Stimulated activated naive B cell treated with anti-CD40 and anti-IgM and Interleukin-4, amounts not matched to agents 10 μg/mL and 1 μg/mL and 100 μg/mL, for 72 hours (primary cell): ENCODE measurements around the gene EHMT1.
"Not testable (repeated sequence)": the region's sequence is repeated elsewhere in the genome, so short reads cannot be mapped to it uniquely, and the experiment has no call there.

Source experiments
- ATAC-seq, 2 donors: fragments of 150-1000 bp; cut with Tn5 transposase; replicated peaks; 2 replicates each; pipeline ENCODE4 v1.10.0; 2021; ENCODE audit warnings: moderate library complexity in 1 of 2
- DNase-seq: peaks from one replicate; pipeline ENCODE4 v3.0.0; 2021
- H3K27ac Mint-ChIP-seq: one replicate; pipeline ENCODE4 v1.8.0; 2022; ENCODE audit warnings: mild to moderate bottlenecking, mixed read lengths
- H3K27me3 Mint-ChIP-seq, 2 donors: one replicate each; pipeline ENCODE4 v1.8.0; 2022; ENCODE audit warnings: mixed read lengths in 2 of 2
- H3K36me3 Mint-ChIP-seq, 2 donors: one replicate each; pipeline ENCODE4 v1.8.0; 2022; ENCODE audit warnings: mixed read lengths in 2 of 2, mild to moderate bottlenecking in 1 of 2
- H3K4me1 Mint-ChIP-seq, 2 donors: one replicate each; pipeline ENCODE4 v1.8.0; 2022; ENCODE audit warnings: mixed read lengths in 2 of 2, mild to moderate bottlenecking in 1 of 2
- H3K4me3 Mint-ChIP-seq, 2 donors: one replicate each; pipeline ENCODE4 v1.8.0; 2022; ENCODE audit warnings: mild to moderate bottlenecking in 2 of 2, mixed read lengths in 2 of 2, moderate library complexity in 1 of 2
- H3K9me3 Mint-ChIP-seq, 2 donors: one replicate each; pipeline ENCODE4 v1.8.0; 2022; ENCODE audit warnings: mixed read lengths in 2 of 2, mild to moderate bottlenecking in 1 of 2

The EHMT1 gene

GRCh38 chr9:137716694-137717287, 98.0 kb downstream of the EHMT1 start:
- H3K4me3 Mint-ChIP-seq, result no peak overlapping the region

DNA sequence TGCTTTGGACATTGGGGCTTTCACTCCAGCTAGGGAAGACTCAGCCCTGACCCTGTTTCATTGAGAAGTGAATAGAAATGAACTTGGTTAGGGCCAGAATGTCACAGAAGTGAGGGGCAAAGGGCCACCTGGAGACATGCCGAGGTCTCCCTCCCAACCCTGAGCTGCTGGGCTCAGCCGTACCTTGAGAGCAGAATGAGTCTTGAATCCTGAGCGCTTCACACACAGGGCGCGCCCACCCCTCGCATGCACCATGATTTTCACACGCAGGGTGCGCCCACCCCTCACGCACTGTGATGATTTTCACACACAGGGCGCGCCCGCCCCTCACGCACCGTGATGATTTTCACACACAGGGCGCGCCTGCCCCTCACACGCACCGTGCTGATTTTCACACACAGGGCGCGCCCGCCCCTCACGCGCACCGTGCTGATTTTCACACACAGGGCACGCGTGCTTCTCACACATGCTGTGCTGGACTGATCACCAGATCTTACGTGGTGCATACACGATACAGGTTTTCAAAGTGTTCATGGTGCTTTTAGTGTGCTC, 99.0 kb downstream of the EHMT1 start:
- Mint-ChIP-seq H3K36me3 (peaks cover 64 to 76% of the 10 kb centered on the region in 2 donors), H3K9me3 (peaks cover 13 to 16% of the 10 kb centered on the region in 2 donors), H3K4me3 (no peak overlapping the region), H3K27me3 (no peaks in the 10 kb centered on the region), H3K27ac (peak overlapping the region; percentile 91), H3K4me1 (peaks cover 29 to 33% of the 10 kb centered on the region in 2 donors)
- DNase-seq, result no peak
- no peak for ATAC-seq

More at GRCh38 chr9:137716694-137717287, 98.0 kb downstream of the EHMT1 start:
- peaks cover 14 to 21% of the 10 kb centered on the region in 2 donors for H3K9me3 Mint-ChIP-seq
- no peaks in the 10 kb centered on the region for H3K27me3 Mint-ChIP-seq
- peaks cover 30 to 33% of the 10 kb centered on the region in 2 donors for H3K4me1 Mint-ChIP-seq
- ATAC-seq (no peak), DNase-seq (no peak)
- peaks cover 66 to 77% of the 10 kb centered on the region in 2 donors for H3K36me3 Mint-ChIP-seq
- peak overlapping the region; percentile 91 for H3K27ac Mint-ChIP-seq

- Mint-ChIP-seq H3K4me3 (no peak overlapping the region), H3K27me3 (no peaks in the 10 kb centered on the region), H3K9me3 (peaks cover 10 to 16% of the 10 kb centered on the region in 2 donors), H3K27ac (no peak overlapping the region), H3K4me1 (peaks cover 33 to 40% of the 10 kb centered on the region in 2 donors), H3K36me3 (peaks cover 60 to 77% of the 10 kb centered on the region in 2 donors)
- ATAC-seq (no peak), DNase-seq (no peak)
Measured at GRCh38 chr9:137719194-137719593, 100.4 kb downstream of the EHMT1 start.

DNA sequence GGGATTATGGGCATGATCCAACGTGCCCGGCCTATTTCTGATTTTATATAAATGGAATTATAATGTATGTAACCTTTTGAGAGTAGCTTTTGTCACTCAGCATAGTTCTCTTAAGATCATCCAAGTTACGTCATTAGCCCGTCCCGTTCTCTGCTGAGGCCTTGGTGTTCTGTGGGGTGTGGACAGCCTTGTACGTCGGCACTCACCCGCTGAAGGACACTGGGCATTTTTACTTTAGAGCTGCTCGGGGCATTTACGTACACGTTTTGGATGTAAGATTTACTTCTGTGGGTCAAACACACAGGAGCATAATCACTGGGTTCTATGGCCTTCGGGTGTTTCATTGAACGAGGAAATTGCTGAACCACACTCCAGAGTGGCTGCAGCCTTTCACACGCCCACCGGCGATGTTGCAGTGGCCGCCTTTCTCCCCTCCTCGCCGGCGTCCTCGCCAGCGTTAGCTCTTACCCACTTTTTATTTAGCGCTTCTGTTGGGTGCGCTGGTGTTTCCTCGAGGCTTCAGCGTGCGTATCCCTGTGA, 101.8 kb downstream of the EHMT1 start:
- ATAC-seq, result peak; percentile 45 to 51
- peaks cover 35 to 43% of the 10 kb centered on the region in 2 donors for H3K4me1 Mint-ChIP-seq
- no peak overlapping the region for H3K4me3 Mint-ChIP-seq
- DNase-seq, result no peak
- H3K27ac Mint-ChIP-seq, result peak overlapping the region; percentile 77
- no peaks in the 10 kb centered on the region for H3K27me3 Mint-ChIP-seq
- peaks cover 12 to 20% of the 10 kb centered on the region in 2 donors for H3K9me3 Mint-ChIP-seq
- peaks cover 65 to 78% of the 10 kb centered on the region in 2 donors for H3K36me3 Mint-ChIP-seq

DNA sequence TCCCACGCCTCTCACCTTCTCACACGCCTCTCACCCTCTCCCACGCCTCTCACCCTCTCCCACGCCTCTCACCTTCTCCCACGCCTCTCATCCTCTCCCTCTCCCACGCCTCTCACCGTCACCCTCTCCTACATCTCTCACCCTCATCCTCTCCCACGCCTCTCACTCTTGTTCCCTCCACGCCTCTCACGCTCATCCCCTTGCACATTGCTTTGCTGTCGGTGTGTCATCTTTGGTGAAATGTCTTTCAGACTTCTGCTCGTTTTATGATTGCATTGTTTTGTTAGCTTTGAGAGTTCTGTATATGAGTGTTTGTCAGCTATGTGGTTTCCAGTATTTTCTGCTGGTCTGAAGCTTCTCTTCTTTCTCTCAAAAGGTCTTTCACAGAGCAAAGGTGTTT, 102.7 kb downstream of the EHMT1 start:
- peaks cover 69 to 80% of the 10 kb centered on the region in 2 donors for H3K36me3 Mint-ChIP-seq
- DNase-seq (no peak), ATAC-seq (no peak)
- peaks cover 35 to 43% of the 10 kb centered on the region in 2 donors for H3K4me1 Mint-ChIP-seq
- no peaks in the 10 kb centered on the region for H3K27me3 Mint-ChIP-seq
- H3K4me3 Mint-ChIP-seq, result peak overlapping the region in 1 of 2 donors; percentile 39
- peaks cover 9 to 16% of the 10 kb centered on the region in 2 donors for H3K9me3 Mint-ChIP-seq
- H3K27ac Mint-ChIP-seq, result peak overlapping the region; percentile 97

- H3K4me3 Mint-ChIP-seq, result no peak overlapping the region
- peaks cover 36 to 43% of the 10 kb centered on the region in 2 donors for H3K4me1 Mint-ChIP-seq
- H3K36me3 Mint-ChIP-seq, result peaks cover 69 to 80% of the 10 kb centered on the region in 2 donors
- no peaks in the 10 kb centered on the region for H3K27me3 Mint-ChIP-seq
- ATAC-seq (no peak), DNase-seq (no peak)
- H3K27ac Mint-ChIP-seq, result peak overlapping the region; percentile 97
- H3K9me3 Mint-ChIP-seq, result peaks cover 11 to 14% of the 10 kb centered on the region in 2 donors
Measured at GRCh38 chr9:137721899-137722298, 103.1 kb downstream of the EHMT1 start.

GRCh38 chr9:137722481-137722880, 103.7 kb downstream of the EHMT1 start:
- peaks cover 11 to 14% of the 10 kb centered on the region in 2 donors for H3K9me3 Mint-ChIP-seq
- peak overlapping the region; percentile 97 for H3K27ac Mint-ChIP-seq
- ATAC-seq (no peak), DNase-seq (no peak)
- H3K27me3 Mint-ChIP-seq, result no peaks in the 10 kb centered on the region
- H3K36me3 Mint-ChIP-seq, result peaks cover 69 to 80% of the 10 kb centered on the region in 2 donors
- peaks cover 39 to 47% of the 10 kb centered on the region in 2 donors for H3K4me1 Mint-ChIP-seq
- peak overlapping the region; percentile 43 to 66 for H3K4me3 Mint-ChIP-seq

GRCh38 chr9:137723356-137723755, 104.6 kb downstream of the EHMT1 start:
- H3K9me3 Mint-ChIP-seq, ATAC-seq, DNase-seq, H3K27me3 Mint-ChIP-seq: not testable (repeated sequence)
- Mint-ChIP-seq H3K27ac (peak overlapping the region; percentile 94), H3K4me1 (peaks cover 38 to 50% of the 10 kb centered on the region in 2 donors), H3K4me3 (peak overlapping the region in 1 of 2 donors; percentile 6), H3K36me3 (peaks cover 62 to 79% of the 10 kb centered on the region in 2 donors)

- Mint-ChIP-seq H3K4me1 (peaks cover 37 to 50% of the 10 kb centered on the region in 2 donors), H3K9me3 (peaks cover 7 to 8% of the 10 kb centered on the region in 2 donors), H3K36me3 (peaks cover 64 to 79% of the 10 kb centered on the region in 2 donors), H3K27ac (peak overlapping the region; percentile 94), H3K27me3 (no peaks in the 10 kb centered on the region), H3K4me3 (peak overlapping the region in 1 of 2 donors; percentile 27)
- ATAC-seq (no peak), DNase-seq (no peak)
Measured at GRCh38 chr9:137723783-137724445, 105.1 kb downstream of the EHMT1 start.

GRCh38 chr9:137724818-137725240, 106.0 kb downstream of the EHMT1 start:
- H3K27me3 Mint-ChIP-seq, result no peaks in the 10 kb centered on the region
- H3K9me3 Mint-ChIP-seq, result peaks cover 7 to 8% of the 10 kb centered on the region in 2 donors
- H3K36me3 Mint-ChIP-seq, result peaks cover 66 to 76% of the 10 kb centered on the region in 2 donors
- peak overlapping the region; percentile 76 for H3K27ac Mint-ChIP-seq
- ATAC-seq, result no peak
- DNase-seq, result no peak
- H3K4me1 Mint-ChIP-seq, result peaks cover 37 to 50% of the 10 kb centered on the region in 2 donors
- no peak overlapping the region for H3K4me3 Mint-ChIP-seq

GRCh38 chr9:137725598-137725997, 106.8 kb downstream of the EHMT1 start:
- peaks cover 68 to 83% of the 10 kb centered on the region in 2 donors for H3K36me3 Mint-ChIP-seq
- no peak for DNase-seq
- no peak overlapping the region for H3K4me3 Mint-ChIP-seq
- no peak overlapping the region for H3K27ac Mint-ChIP-seq
- H3K4me1 Mint-ChIP-seq, result peaks cover 37 to 50% of the 10 kb centered on the region in 2 donors
- H3K9me3 Mint-ChIP-seq, result peaks cover 7 to 8% of the 10 kb centered on the region in 2 donors
- no peaks in the 10 kb centered on the region for H3K27me3 Mint-ChIP-seq
- no peak for ATAC-seq

GRCh38 chr9:137726336-137726735, 107.5 kb downstream of the EHMT1 start:
- ATAC-seq, result peak; percentile 78 to 87
- Mint-ChIP-seq H3K27ac (peak overlapping the region; percentile 59), H3K4me1 (peaks cover 39 to 49% of the 10 kb centered on the region in 2 donors), H3K36me3 (peaks cover 69 to 85% of the 10 kb centered on the region in 2 donors)
- H3K9me3 Mint-ChIP-seq, DNase-seq, H3K27me3 Mint-ChIP-seq, H3K4me3 Mint-ChIP-seq: not testable (repeated sequence)

- peaks cover 66 to 85% of the 10 kb centered on the region in 2 donors for H3K36me3 Mint-ChIP-seq
- H3K4me3 Mint-ChIP-seq, result no peak overlapping the region
- DNase-seq (no peak), ATAC-seq (no peak)
- peaks cover 35 to 45% of the 10 kb centered on the region in 2 donors for H3K4me1 Mint-ChIP-seq
- no peaks in the 10 kb centered on the region for H3K27me3 Mint-ChIP-seq
- peak overlapping the region; percentile 56 for H3K27ac Mint-ChIP-seq
- H3K9me3 Mint-ChIP-seq, result peaks cover 7 to 8% of the 10 kb centered on the region in 2 donors
Measured at GRCh38 chr9:137726764-137727163, 108.0 kb downstream of the EHMT1 start.

GRCh38 chr9:137727716-137728115, 108.9 kb downstream of the EHMT1 start:
- H3K27ac Mint-ChIP-seq, result no peak overlapping the region
- H3K27me3 Mint-ChIP-seq, result no peaks in the 10 kb centered on the region
- no peak overlapping the region for H3K4me3 Mint-ChIP-seq
- ATAC-seq (no peak), DNase-seq (no peak)
- peaks cover 28 to 35% of the 10 kb centered on the region in 2 donors for H3K4me1 Mint-ChIP-seq
- peaks cover 67 to 85% of the 10 kb centered on the region in 2 donors for H3K36me3 Mint-ChIP-seq
- peaks cover 8 to 10% of the 10 kb centered on the region in 2 donors for H3K9me3 Mint-ChIP-seq
